Activated CD8-positive, alpha-beta memory T cell treated with anti-CD3 and anti-CD28 coated beads, Interleukin-2, amount 50 U/mL, for 24 hours (primary cell): ENCODE measurements around the gene HOXA11.

Experiments
- DNase-seq: peaks from one replicate; pipeline ENCODE4 v3.0.0-alpha.2; 2020; ENCODE audit errors: extremely low read depth

Gene HOXA11

GRCh38 chr7:27158436-27159265 lies 26.4 kb downstream of the HOXA11 start:
- DNase-seq, result no peak

- no peak for DNase-seq
Measured at GRCh38 chr7:27157702-27158431, 27.2 kb downstream of the HOXA11 start.

GRCh38 chr7:27156916-27157701 lies 27.9 kb downstream of the HOXA11 start:
- no peak for DNase-seq

- no peak for DNase-seq
Measured at GRCh38 chr7:27156508-27156898, 28.5 kb downstream of the HOXA11 start, which contains the start of gene HOXA7. Gene HOXA7, minus strand, starts transcription at chr7:27156675. Its CDS starts 130 bp downstream, at chr7:27156545.

GRCh38 chr7:27155816-27156507 lies 29.1 kb downstream of the HOXA11 start:
- DNase-seq, result no peak

- no peak for DNase-seq
Measured at GRCh38 chr7:27154901-27155815, 29.9 kb downstream of the HOXA11 start.

- DNase-seq, result no peak
Measured at GRCh38 chr7:27154369-27154768, 30.7 kb downstream of the HOXA11 start.

GRCh38 chr7:27153526-27153925 lies 31.5 kb downstream of the HOXA11 start:
- DNase-seq, result no peak

- DNase-seq, result no peak
Measured at GRCh38 chr7:27152816-27153442, 32.1 kb downstream of the HOXA11 start.

GRCh38 chr7:27151931-27152815 lies 32.9 kb downstream of the HOXA11 start, which contains the start of gene HOXA3:
Gene HOXA3, minus strand, starts transcription at chr7:27152583. Its CDS starts 41,943 bp downstream, at chr7:27110640.
- no peak for DNase-seq

- no peak for DNase-seq
Measured at GRCh38 chr7:27151341-27151930, 33.6 kb downstream of the HOXA11 start.

GRCh38 chr7:27150568-27151340 lies 34.3 kb downstream of the HOXA11 start:
- DNase-seq, result no peak

GRCh38 chr7:27149842-27150567 lies 35.0 kb downstream of the HOXA11 start:
- DNase-seq, result no peak

GRCh38 chr7:27148756-27149641 lies 36.0 kb downstream of the HOXA11 start:
- no peak for DNase-seq

- no peak for DNase-seq
Measured at GRCh38 chr7:27148031-27148755, 36.8 kb downstream of the HOXA11 start.
